ENCODE data around the gene PIGO.

PIGO gene

GRCh38 chr9:35135988-35136387 lies 39.6 kb upstream of the PIGO start:
- TF ChIP-seq EZH2phosphoT487 (IDR thresholded peaks at IDR 0.05; ENCODE audit: low read depth) (no peak), CTCF (IDR thresholded peaks at IDR 0.05; ENCODE audit: low read depth, low read length) (no peak)
- H3K27ac ChIP-seq (ENCODE audit: low read length): no peak overlapping the region
- no peaks in the 10 kb centered on the region for H4K20me1 ChIP-seq (ENCODE audit: insufficient read depth, low read length)
- no peaks in the 10 kb centered on the region for H3K9me3 ChIP-seq (ENCODE audit: insufficient read depth, low read length)
- no peaks in the 10 kb centered on the region for H3K4me1 ChIP-seq (ENCODE audit: low read length)
- no peaks in the 10 kb centered on the region for H3K27me3 ChIP-seq (ENCODE audit: low read depth, low read length)
- H3K4me2 ChIP-seq (ENCODE audit: low read length): no peak overlapping the region
- peaks cover under 1% of the 10 kb centered on the region for H3K36me3 ChIP-seq (replicated peaks; ENCODE audit: low read depth, low read length)
- H3K79me2 ChIP-seq (ENCODE audit: low read length): no peaks in the 10 kb centered on the region
- no peak overlapping the region for H3K9ac ChIP-seq (ENCODE audit: low read length)
- H3K4me3 ChIP-seq (ENCODE audit: low read length): no peak overlapping the region
- H2AFZ ChIP-seq (ENCODE audit: low read depth, low read length): no peak overlapping the region

- TF ChIP-seq EZH2phosphoT487 (IDR thresholded peaks at IDR 0.05; ENCODE audit: low read depth): no peak
- no peak for TF ChIP-seq CTCF (IDR thresholded peaks at IDR 0.05; ENCODE audit: low read depth, low read length)
- Histone ChIP-seq H3K4me2 (ENCODE audit: low read length) (no peak overlapping the region), H4K20me1 (ENCODE audit: insufficient read depth, low read length) (no peaks in the 10 kb centered on the region), H3K36me3 (replicated peaks; ENCODE audit: low read depth, low read length) (no peaks in the 10 kb centered on the region), H3K27me3 (ENCODE audit: low read depth, low read length) (no peaks in the 10 kb centered on the region), H3K9ac (ENCODE audit: low read length) (no peak overlapping the region), H2AFZ (ENCODE audit: low read depth, low read length) (no peak overlapping the region), H3K27ac (ENCODE audit: low read length) (no peak overlapping the region), H3K4me3 (ENCODE audit: low read length) (no peak overlapping the region), H3K4me1 (ENCODE audit: low read length) (no peaks in the 10 kb centered on the region), H3K9me3 (ENCODE audit: insufficient read depth, low read length) (no peaks in the 10 kb centered on the region), H3K79me2 (ENCODE audit: low read length) (no peaks in the 10 kb centered on the region)
Measured at GRCh38 chr9:35134920-35135319, 38.5 kb upstream of the PIGO start.

- peak overlapping the region; percentile 98 for H3K4me2 ChIP-seq (ENCODE audit: low read length)
- peak overlapping the region; percentile 99 for H3K4me3 ChIP-seq (ENCODE audit: low read length)
- peaks cover 17% of the 10 kb centered on the region for H3K79me2 ChIP-seq (ENCODE audit: low read length)
- TF ChIP-seq EZH2phosphoT487 (IDR thresholded peaks at IDR 0.05; ENCODE audit: low read depth) (no peak), CTCF (IDR thresholded peaks at IDR 0.05; ENCODE audit: low read depth, low read length) (peak; percentile 94)
- H3K27ac ChIP-seq (ENCODE audit: low read length): peak overlapping the region; percentile 85
- peaks cover 31% of the 10 kb centered on the region for H3K4me1 ChIP-seq (ENCODE audit: low read length)
- H3K9me3 ChIP-seq (ENCODE audit: insufficient read depth, low read length): no peaks in the 10 kb centered on the region
- peak overlapping the region; percentile 91; the same call in 1 of the 2 replicates for H3K9ac ChIP-seq (ENCODE audit: low read length)
- H3K36me3 ChIP-seq (replicated peaks; ENCODE audit: low read depth, low read length): no peaks in the 10 kb centered on the region
- H2AFZ ChIP-seq (ENCODE audit: low read depth, low read length): no peak overlapping the region
- H4K20me1 ChIP-seq (ENCODE audit: insufficient read depth, low read length): no peaks in the 10 kb centered on the region
- no peaks in the 10 kb centered on the region for H3K27me3 ChIP-seq (ENCODE audit: low read depth, low read length)
Measured at GRCh38 chr9:35116898-35117551, 20.6 kb upstream of the PIGO start.

- peak overlapping the region; percentile 98 for H3K4me2 ChIP-seq (ENCODE audit: low read length)
- H3K27me3 ChIP-seq (ENCODE audit: low read depth, low read length): no peaks in the 10 kb centered on the region
- peak overlapping the region; percentile 91; the same call in 1 of the 2 replicates for H3K9ac ChIP-seq (ENCODE audit: low read length)
- H3K27ac ChIP-seq (ENCODE audit: low read length): peak overlapping the region; percentile 85
- peak overlapping the region; percentile 99 for H3K4me3 ChIP-seq (ENCODE audit: low read length)
- TF ChIP-seq EZH2phosphoT487 (IDR thresholded peaks at IDR 0.05; ENCODE audit: low read depth) (no peak), CTCF (IDR thresholded peaks at IDR 0.05; ENCODE audit: low read depth, low read length) (no peak)
- H3K4me1 ChIP-seq (ENCODE audit: low read length): peaks cover 35% of the 10 kb centered on the region
- H3K36me3 ChIP-seq (replicated peaks; ENCODE audit: low read depth, low read length): no peaks in the 10 kb centered on the region
- peaks cover 17% of the 10 kb centered on the region for H3K79me2 ChIP-seq (ENCODE audit: low read length)
- no peaks in the 10 kb centered on the region for H4K20me1 ChIP-seq (ENCODE audit: insufficient read depth, low read length)
- H2AFZ ChIP-seq (ENCODE audit: low read depth, low read length): no peak overlapping the region
- H3K9me3 ChIP-seq (ENCODE audit: insufficient read depth, low read length): no peaks in the 10 kb centered on the region
Measured at GRCh38 chr9:35116539-35116897, 20.1 kb upstream of the PIGO start.
